IMR-90 (cell line): ENCODE measurements around the gene CIRBP. TPM values are rescaled to one million over a fixed set of nuclear protein-coding genes. Genes with fewer than 3 reads are reported as not detected.

Experiments used
- ATAC-seq: fragments of 200-7000 bp; cut with Tn5 transposase; 2 replicates; pipeline ENCODE4 v1.9.1; 2020; ENCODE audit warnings: low read depth, mild to moderate bottlenecking, moderate library complexity
- BruUV-seq: library from RNA; stranded (reverse); fragments of 400-500 nt; replicated peaks from 2 replicates; lab custom pipeline; 2021; lab: Mats Ljungman, UMichigan
- CTCF ChIA-PET: fragments of 300-600 bp; formaldehyde crosslinking; extraction: SDS; loops from one replicate; lab custom pipeline; 2021; ENCODE audit warnings: antibody characterized with exemption; lab: Yijun Ruan, JAX
- POLR2A ChIA-PET: fragments of 300-600 bp; sonication (Branson Sonifier 250); formaldehyde crosslinking; loops from one replicate; lab custom pipeline; 2022; ENCODE audit warnings: antibody characterized with exemption; ENCODE audit not compliant: unreplicated experiment; lab: Charles Lee
- DNase-seq: peaks from one replicate; pipeline ENCODE4 v3.0.0; 2013
- H2AFZ ChIP-seq: replicated peaks from 2 replicates; pipeline ENCODE3; 2013; ENCODE audit warnings: low read length, mild to moderate bottlenecking; ENCODE audit not compliant: poor library complexity
- H2AK5ac ChIP-seq: 2 replicates; pipeline ENCODE4 v1.6.1; 2013; ENCODE audit warnings: low read depth, low read length, inconsistent platforms
- H2AK9ac ChIP-seq: replicated peaks from 2 replicates; pipeline ENCODE3; 2013; ENCODE audit warnings: mild to moderate bottlenecking, low read depth, low read length, moderate library complexity; ENCODE audit not compliant: poor library complexity
- H2BK120ac ChIP-seq: 2 replicates; pipeline ENCODE4 v1.6.1; 2013; ENCODE audit warnings: low read depth, low read length, inconsistent platforms
- H2BK15ac ChIP-seq: 3 replicates; pipeline ENCODE4 v1.6.1; 2013; ENCODE audit warnings: low read depth, low read length, inconsistent platforms
- H2BK20ac ChIP-seq: 2 replicates; pipeline ENCODE4 v1.6.1; 2013; ENCODE audit warnings: low read depth, mild to moderate bottlenecking, inconsistent platforms, low read length, moderate library complexity
- H2BK5ac ChIP-seq: 2 replicates; pipeline ENCODE4 v1.6.1; 2013; ENCODE audit warnings: mild to moderate bottlenecking, low read depth, low read length, inconsistent platforms; ENCODE audit not compliant: poor library complexity, severe bottlenecking
- H3K14ac ChIP-seq: replicated peaks from 2 replicates; pipeline ENCODE4 v1.6.1; 2013; ENCODE audit warnings: low read depth, low read length, inconsistent platforms
- H3K18ac ChIP-seq: 2 replicates; pipeline ENCODE4 v1.6.1; 2013; ENCODE audit warnings: low read depth, low read length, control low read depth
- H3K23ac ChIP-seq: 2 replicates; pipeline ENCODE4 v1.6.1; 2013; ENCODE audit warnings: low read depth, low read length, inconsistent platforms
- H3K27ac ChIP-seq: 2 replicates; pipeline ENCODE4 v1.5.1; 2013; ENCODE audit warnings: mild to moderate bottlenecking, control low read depth, low read length; ENCODE audit not compliant: insufficient read depth
- H3K27me3 ChIP-seq: 2 replicates; pipeline ENCODE4 v1.6.1; 2013; ENCODE audit warnings: low read length; ENCODE audit not compliant: control insufficient read depth, insufficient read depth
- H3K36me3 ChIP-seq: 2 replicates; pipeline ENCODE4 v1.6.1; 2013; ENCODE audit warnings: low read length, mixed read lengths; ENCODE audit not compliant: control insufficient read depth, insufficient read depth
- H3K4ac ChIP-seq: 2 replicates; pipeline ENCODE4 v1.6.1; 2013; ENCODE audit warnings: low read depth, low read length, inconsistent platforms
- H3K4me1 ChIP-seq: 2 replicates; pipeline ENCODE4 v1.6.1; 2013; ENCODE audit warnings: low read length, mixed read lengths; ENCODE audit not compliant: control insufficient read depth, insufficient read depth
- H3K4me2 ChIP-seq: 2 replicates; pipeline ENCODE4 v1.6.1; 2013; ENCODE audit warnings: low read depth, mild to moderate bottlenecking, control low read depth, low read length, moderate library complexity
- H3K4me3 ChIP-seq: 2 replicates; pipeline ENCODE4 v1.5.1; 2013; ENCODE audit warnings: low read depth, mild to moderate bottlenecking, control low read depth, low read length, moderate library complexity; ENCODE audit not compliant: insufficient read depth
- H3K56ac ChIP-seq: 2 replicates; pipeline ENCODE4 v1.6.1; 2013; ENCODE audit warnings: low read length, inconsistent platforms; ENCODE audit not compliant: insufficient read depth; ENCODE audit errors: extremely low read depth
- H3K79me1 ChIP-seq, 2 experiments: 2 replicates each; pipeline ENCODE4 v1.6.1; 2013; ENCODE audit warnings: low read length in 2 of 2, inconsistent platforms in 1 of 2, low read depth in 1 of 2
- H3K9ac ChIP-seq: 2 replicates; pipeline ENCODE4 v1.6.1; 2013; ENCODE audit warnings: low read depth, low read length, control low read depth
- H3K9me1 ChIP-seq: 2 replicates; pipeline ENCODE4 v1.6.1; 2013; ENCODE audit warnings: low read length, inconsistent platforms; ENCODE audit not compliant: insufficient read depth
- H3K9me3 ChIP-seq: 2 replicates; pipeline ENCODE4 v1.6.1; 2013; ENCODE audit warnings: low read length; ENCODE audit not compliant: control insufficient read depth, insufficient read depth
- H4K20me1 ChIP-seq: 2 replicates; pipeline ENCODE4 v1.6.1; 2013; ENCODE audit warnings: low read length, inconsistent platforms; ENCODE audit not compliant: insufficient read depth
- H4K5ac ChIP-seq: 2 replicates; pipeline ENCODE4 v1.6.1; 2013; ENCODE audit warnings: mild to moderate bottlenecking, low read depth, low read length, control low read depth
- H4K8ac ChIP-seq, 2 experiments: 2 replicates each; pipeline ENCODE4 v1.6.1; 2013; ENCODE audit warnings: low read depth in 2 of 2, low read length in 2 of 2, control low read depth in 1 of 2, inconsistent platforms in 1 of 2
- H4K91ac ChIP-seq: 2 replicates; pipeline ENCODE4 v1.6.1; 2013; ENCODE audit warnings: low read depth, low read length, inconsistent platforms; ENCODE audit not compliant: insufficient read depth
- BHLHE40 ChIP-seq: fragments of 150-350 bp; IDR thresholded peaks from 2 replicates; pipeline ENCODE4 v1.6.1; 2016; ENCODE audit warnings: mild to moderate bottlenecking, low read depth, low read length
- CEBPB ChIP-seq: IDR thresholded peaks from 2 replicates; pipeline ENCODE4 v1.6.1; 2012; ENCODE audit warnings: low read depth, low read length, improper control_type of control experiment
- CHD1 ChIP-seq: IDR thresholded peaks from 2 replicates; pipeline ENCODE4 v1.6.1; 2012; ENCODE audit warnings: low read depth, low read length, improper control_type of control experiment
- ELK1 ChIP-seq: fragments of 150-350 bp; IDR thresholded peaks from 2 replicates; pipeline ENCODE4 v1.6.1; 2016; ENCODE audit warnings: low read depth, mild to moderate bottlenecking, low read length, moderate library complexity, borderline replicate concordance
- FOS ChIP-seq: fragments of 150-350 bp; IDR thresholded peaks from 2 replicates; pipeline ENCODE4 v1.6.1; 2016; ENCODE audit warnings: low read depth, low read length
- MAFK ChIP-seq: IDR thresholded peaks from 2 replicates; pipeline ENCODE4 v1.6.1; 2012; ENCODE audit warnings: low read depth, low read length, improper control_type of control experiment
- MAZ ChIP-seq: IDR thresholded peaks from 2 replicates; pipeline ENCODE4 v1.6.1; 2012; ENCODE audit warnings: low read depth, mild to moderate bottlenecking, low read length, improper control_type of control experiment, moderate library complexity, borderline replicate concordance
- NFE2L2 ChIP-seq: fragments of 150-350 bp; IDR thresholded peaks from 2 replicates; pipeline ENCODE4 v1.6.1; 2016; ENCODE audit warnings: low read depth, mild to moderate bottlenecking, low read length
- POLR2A ChIP-seq: IDR thresholded peaks from 2 replicates; pipeline ENCODE4 v1.6.1; 2012; ENCODE audit warnings: mild to moderate bottlenecking, low read depth, low read length
- RAD21 ChIP-seq: IDR thresholded peaks from 2 replicates; pipeline ENCODE4 v1.6.1; 2012; ENCODE audit warnings: low read length, improper control_type of control experiment
- RCOR1 ChIP-seq: IDR thresholded peaks from 2 replicates; pipeline ENCODE4 v1.6.1; 2012; ENCODE audit warnings: mild to moderate bottlenecking, low read length, improper control_type of control experiment; ENCODE audit not compliant: insufficient replicate concordance
- RFX5 ChIP-seq: IDR thresholded peaks from 2 replicates; pipeline ENCODE4 v1.8.0; 2012; ENCODE audit warnings: low read depth, mild to moderate bottlenecking, low read length, moderate library complexity
- SMC3 ChIP-seq: fragments of 150-350 bp; IDR thresholded peaks from 2 replicates; pipeline ENCODE4 v1.6.1; 2016; ENCODE audit warnings: low read depth, mild to moderate bottlenecking, antibody characterized with exemption, low read length, moderate library complexity
- WGBS, 2 experiments: methylation state at CpG; one replicate each; pipeline versions ENCODE4 v1.1.5 to v1.1.7; 2013; ENCODE audit warnings: missing lambda C conversion rate in 2 of 2; ENCODE audit not compliant: insufficient read length in 1 of 2; ENCODE audit errors: extremely low coverage in 2 of 2; 5-methylcytosine and 5-hydroxymethylcytosine counted together
- dilution Hi-C: fragments of 300-500 bp; cut with HindIII; formaldehyde crosslinking; loops from one replicate; pipeline ENCODE4 v1.14.3; 2018; ENCODE audit warnings: low sequenced_read_pairs; ENCODE audit not compliant: unreplicated experiment
- in situ Hi-C: fragments of 300-500 bp; cut with MboI; formaldehyde crosslinking; loops from 3 replicates; pipeline ENCODE4 v1.14.3; 2019; ENCODE audit warnings: low sequenced_read_pairs, inconsistent platforms, mixed read lengths
- intact Hi-C: fragments of 100-400 bp; cut with micrococcal nuclease; formaldehyde crosslinking; loops from 2 replicates; pipeline ENCODE4 v1.10.0; 2022
- polyA plus RNA-seq, 3 experiments: library from polyadenylated mRNA; depleted of rRNA; stranded (reverse); fragments of >200 nt; gene quantifications; 2 replicates each; pipeline ENCODE4 v1.2.3, GENCODE V29; 2012; ENCODE audit warnings: low replicate concordance in 1 of 3
- total RNA-seq: library from RNA; depleted of rRNA; stranded (reverse); fragments of >200 nt; gene quantifications from 2 replicates; pipeline ENCODE4 v1.2.3, GENCODE V29; 2012

The CIRBP gene
- total and polyA plus RNA-seq, 2 of the 4 experiments (the other 2 are of a cell fraction) = 299 to 542 TPM

DNA sequence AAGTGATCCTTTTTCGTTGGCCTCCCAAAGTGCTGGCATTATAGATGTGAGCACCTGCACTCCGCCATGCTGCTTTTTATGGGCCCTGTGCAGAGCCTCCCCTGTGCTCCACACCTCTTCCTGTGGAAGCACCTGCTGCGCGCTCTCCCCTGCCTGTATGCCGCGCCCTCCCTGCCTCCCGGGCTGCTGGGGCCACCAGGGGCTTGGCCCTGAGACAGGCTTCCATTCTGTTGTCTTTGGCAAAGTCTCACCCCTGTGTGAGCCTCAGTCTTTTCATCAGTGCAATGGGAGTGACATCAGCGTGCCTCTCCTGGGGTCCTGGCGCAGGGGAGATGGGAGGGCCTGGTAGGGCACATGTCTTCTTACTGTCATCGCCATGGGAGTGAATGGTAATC, 7.5 kb downstream of the CIRBP start:
- H4K20me1 ChIP-seq = peaks cover 54% of the 10 kb centered on the region
- peaks cover 15% of the 10 kb centered on the region for H3K4me1 ChIP-seq
- DNase-seq (no peak), ATAC-seq (no peak)
- peaks cover 42% of the 10 kb centered on the region for H3K36me3 ChIP-seq
- H3K9me3 ChIP-seq = no peaks in the 10 kb centered on the region
- H2AK5ac ChIP-seq = peak overlapping the region; percentile 51; the same call in 1 of the 2 replicates
- H3K9ac ChIP-seq = peak overlapping the region; percentile 81; the same call in 1 of the 2 replicates
- no TSS peak for BruUV-seq
- H3K23ac ChIP-seq = peak overlapping the region; percentile 93; the same call in 1 of the 2 replicates
- no peak overlapping the region for H3K18ac ChIP-seq
- peaks cover 22 to 56% of the 10 kb centered on the region in 2 experiments; a peak in 3 of 4 replicates for H3K79me1 ChIP-seq
- POLR2A ChIA-PET = no interaction called here
- CTCF ChIA-PET = no interaction called here
- peak overlapping the region; percentile 82; the same call in 1 of the 2 replicates for H3K4me2 ChIP-seq
- peak overlapping the region; percentile 43 for H2AFZ ChIP-seq
- H3K27me3 ChIP-seq = no peaks in the 10 kb centered on the region
- no peak overlapping the region for H2BK120ac ChIP-seq
- 0 out of 2 replicates have a peak overlapping the region, but pooled peaks have one; percentile 86 for H3K4ac ChIP-seq
- H2AK9ac ChIP-seq = peak overlapping the region; percentile 100
- no peak overlapping the region for H2BK5ac ChIP-seq
- H4K8ac ChIP-seq = peak overlapping the region; percentile 59 to 86; a peak in 2 of 4 replicates
- no peaks in the 10 kb centered on the region; the same call in 1 of the 2 replicates for H3K9me1 ChIP-seq
- no peak for TF ChIP-seq SMC3
- no peak for TF ChIP-seq NFE2L2
- no peak for TF ChIP-seq BHLHE40
- TF ChIP-seq CEBPB = no peak
- no peak for TF ChIP-seq FOS
- TF ChIP-seq ELK1 = no peak
- TF ChIP-seq MAZ = no peak
- no peak for TF ChIP-seq CHD1
- no peak for TF ChIP-seq POLR2A
- TF ChIP-seq RAD21 = no peak
- TF ChIP-seq MAFK = no peak
- no peak for TF ChIP-seq RCOR1
- no peak for TF ChIP-seq RFX5
- peak overlapping the region; percentile 66; the same call in 1 of the 2 replicates for H4K91ac ChIP-seq
- no peak overlapping the region for H3K4me3 ChIP-seq
- no peak overlapping the region; the same call in 1 of the 2 replicates for H4K5ac ChIP-seq
- in situ Hi-C loops (no loop called here), intact Hi-C loops (loop anchor here (5.0 kb wide), 2 partner anchors 86 to 131 kb away; partner anchors contain the start of gene DAZAP1), dilution Hi-C loops (no loop called here)
- 0 out of 2 replicates have a peak overlapping the region, but pooled peaks have one; percentile 97 for H3K14ac ChIP-seq
- no peak overlapping the region for H3K27ac ChIP-seq
- H2BK20ac ChIP-seq = no peak overlapping the region
- H2BK15ac ChIP-seq = no peak overlapping the region
- no peak overlapping the region for H3K56ac ChIP-seq
- 94% methylated on average over 5 of the region's 10 CpGs; no CpG with 5 or more reads in 1 of the 2 experiments for WGBS, 2 experiments
